ENCODE data around the gene TBL3.

The TBL3 gene

GRCh38 chr16:1959269-1960039 lies 12.4 kb upstream of the TBL3 start, which contains the start of gene NDUFB10 (continued):
- TF ChIP-seq ZNF76 (tag by site-specific recombination; IDR thresholded peaks at IDR 0.05; ENCODE audit: borderline replicate concordance, low read depth) = peak; percentile 94
- TF ChIP-seq HOXC10 (CRISPR knock-in tag; IDR thresholded peaks at IDR 0.05) = no peak
- TF ChIP-seq ZNF558 (tag by site-specific recombination; IDR thresholded peaks at IDR 0.05) = no peak
- TF ChIP-seq ZNF423 (tag by site-specific recombination; IDR thresholded peaks at IDR 0.05) = 0 out of 2 replicates have a peak, but pooled peaks have one; percentile 38
- TF ChIP-seq ZBTB20 (tag by site-specific recombination; IDR thresholded peaks at IDR 0.05) = peak; percentile 87
- TF ChIP-seq GLIS2 (tag by site-specific recombination; IDR thresholded peaks at IDR 0.05) = peak; percentile 72
- no peak for TF ChIP-seq ZNF157 (tag by site-specific recombination; IDR thresholded peaks at IDR 0.05)
- no peak for TF ChIP-seq ZNF19 (tag by site-specific recombination; IDR thresholded peaks at IDR 0.05; ENCODE audit: low read depth)
- TF ChIP-seq TRIM28 (IDR thresholded peaks at IDR 0.05; ENCODE audit: borderline replicate concordance, low read length) = peak; percentile 73; the same call in 1 of the 2 replicates
- TF ChIP-seq ZBTB26 (tag by site-specific recombination; optimal IDR thresholded peaks at IDR 0.05) = peak; percentile 92
- TF ChIP-seq ZBTB6 (tag by site-specific recombination; IDR thresholded peaks at IDR 0.05) = peak; percentile 7; the same call in 1 of the 2 replicates
- no peak for TF ChIP-seq SCRT2 (tag by site-specific recombination; IDR thresholded peaks at IDR 0.05)
- no peak for TF ChIP-seq ZNF776 (tag by site-specific recombination; IDR thresholded peaks at IDR 0.05; ENCODE audit: borderline replicate concordance)
- no peak for TF ChIP-seq ZNF280D (tag by site-specific recombination; IDR thresholded peaks at IDR 0.05)
- no peak for TF ChIP-seq ZNF404 (tag by site-specific recombination; IDR thresholded peaks at IDR 0.05)
- peak; percentile 69; the same call in 1 of the 2 replicates for TF ChIP-seq ZBTB48 (tag by site-specific recombination; IDR thresholded peaks at IDR 0.05)
- TF ChIP-seq SP7 (tag by site-specific recombination; IDR thresholded peaks at IDR 0.05) = 0 out of 2 replicates have a peak, but pooled peaks have one; percentile 70
- peak; percentile 47; the same call in 1 of the 2 replicates for TF ChIP-seq BCL11B (tag by site-specific recombination; IDR thresholded peaks at IDR 0.05; ENCODE audit: low read depth)
- TF ChIP-seq TSHZ1 (tag by site-specific recombination; IDR thresholded peaks at IDR 0.05; ENCODE audit: borderline replicate concordance) = no peak
- TF ChIP-seq ZFHX2 (tag by site-specific recombination; conservative IDR thresholded peaks at IDR 0.05) = peak; percentile 75
- peak; percentile 63 for TF ChIP-seq ZNF561 (tag by site-specific recombination; IDR thresholded peaks at IDR 0.05; ENCODE audit: borderline replicate concordance)
- TF ChIP-seq YY2 (tag by site-specific recombination; IDR thresholded peaks at IDR 0.05) = peak; percentile 71
- TF ChIP-seq ZNF248 (tag by site-specific recombination; IDR thresholded peaks at IDR 0.05) = no peak
- peak; percentile 37; the same call in 1 of the 2 replicates for TF ChIP-seq ZFP69B (tag by site-specific recombination; IDR thresholded peaks at IDR 0.05)
- TF ChIP-seq ZXDB (tag by site-specific recombination; IDR thresholded peaks at IDR 0.05) = peak; percentile 78
- no peak for TF ChIP-seq HOXA7 (CRISPR knock-in tag; IDR thresholded peaks at IDR 0.05; ENCODE audit: borderline replicate concordance)
- peak; percentile 73; the same call in 1 of the 2 replicates for TF ChIP-seq ZNF692 (tag by site-specific recombination; IDR thresholded peaks at IDR 0.05)
- no peak for TF ChIP-seq ZNF837 (tag by site-specific recombination; IDR thresholded peaks at IDR 0.05)
- TF ChIP-seq SCRT1 (tag by site-specific recombination; IDR thresholded peaks at IDR 0.05; ENCODE audit: borderline replicate concordance) = no peak

Measured in HEK293 (cell line).